ENCODE data around the gene CSNK1G3.

Gene CSNK1G3

DNA sequence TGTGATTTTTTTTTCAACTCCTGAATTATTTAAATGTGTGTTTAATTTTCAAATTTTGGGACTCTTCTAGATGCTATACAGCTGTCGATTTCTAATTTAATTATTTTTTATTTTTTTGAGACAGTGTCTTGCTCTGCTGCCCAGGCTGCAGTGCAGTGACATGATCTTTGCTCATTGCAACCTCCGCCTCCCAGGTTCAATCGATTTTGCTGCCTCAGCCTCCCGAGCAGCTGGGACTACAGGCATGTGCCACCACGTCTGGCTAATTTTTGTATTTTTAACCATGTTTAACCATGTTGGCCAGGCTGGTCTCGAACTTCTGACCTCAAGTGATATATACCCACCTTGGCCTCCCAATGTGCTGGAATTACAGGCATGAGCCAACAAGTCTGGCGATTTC, 28.6 kb downstream of the CSNK1G3 start:
- TF ChIP-seq, protein P1, sequence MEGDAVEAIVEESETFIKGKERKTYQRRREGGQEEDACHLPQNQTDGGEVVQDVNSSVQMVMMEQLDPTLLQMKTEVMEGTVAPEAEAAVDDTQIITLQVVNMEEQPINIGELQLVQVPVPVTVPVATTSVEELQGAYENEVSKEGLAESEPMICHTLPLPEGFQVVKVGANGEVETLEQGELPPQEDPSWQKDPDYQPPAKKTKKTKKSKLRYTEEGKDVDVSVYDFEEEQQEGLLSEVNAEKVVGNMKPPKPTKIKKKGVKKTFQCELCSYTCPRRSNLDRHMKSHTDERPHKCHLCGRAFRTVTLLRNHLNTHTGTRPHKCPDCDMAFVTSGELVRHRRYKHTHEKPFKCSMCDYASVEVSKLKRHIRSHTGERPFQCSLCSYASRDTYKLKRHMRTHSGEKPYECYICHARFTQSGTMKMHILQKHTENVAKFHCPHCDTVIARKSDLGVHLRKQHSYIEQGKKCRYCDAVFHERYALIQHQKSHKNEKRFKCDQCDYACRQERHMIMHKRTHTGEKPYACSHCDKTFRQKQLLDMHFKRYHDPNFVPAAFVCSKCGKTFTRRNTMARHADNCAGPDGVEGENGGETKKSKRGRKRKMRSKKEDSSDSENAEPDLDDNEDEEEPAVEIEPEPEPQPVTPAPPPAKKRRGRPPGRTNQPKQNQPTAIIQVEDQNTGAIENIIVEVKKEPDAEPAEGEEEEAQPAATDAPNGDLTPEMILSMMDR (IDR thresholded peaks at IDR 0.05; ENCODE audit: insufficient read depth, low read depth, low read length, missing control alignments): no peak
- H3K4me3 ChIP-seq (ENCODE audit: low read length): no peak overlapping the region
- no peak for DNase-seq (ENCODE audit: low read depth)

- peak; percentile 29 for DNase-seq (ENCODE audit: low read depth)
- TF ChIP-seq, protein P1 (IDR thresholded peaks at IDR 0.05; ENCODE audit: insufficient read depth, low read depth, low read length, missing control alignments): no peak
- no peak overlapping the region for H3K4me3 ChIP-seq (ENCODE audit: low read length)
Measured at GRCh38 chr5:123543438-123543837, 31.5 kb downstream of the CSNK1G3 start.

DNA sequence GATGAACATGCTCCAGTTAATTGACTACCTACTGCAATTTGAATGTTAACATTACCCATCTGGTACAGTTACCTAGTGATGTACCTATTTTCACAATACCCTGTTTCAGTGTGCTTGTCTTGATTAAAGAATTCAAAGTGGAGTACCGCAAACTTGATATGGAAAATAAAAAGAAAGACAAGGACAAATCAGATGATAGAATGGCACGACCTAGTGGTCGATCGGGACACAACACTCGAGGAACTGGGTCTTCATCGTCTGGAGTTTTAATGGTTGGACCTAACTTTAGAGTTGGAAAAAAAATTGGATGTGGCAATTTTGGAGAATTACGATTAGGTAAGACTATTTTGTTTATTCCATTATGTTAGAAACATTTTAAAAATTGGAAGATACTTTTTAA, 33.5 kb downstream of the CSNK1G3 start:
- TF ChIP-seq, protein P1 (IDR thresholded peaks at IDR 0.05; ENCODE audit: insufficient read depth, low read depth, low read length, missing control alignments): peak; percentile 54
- no peak overlapping the region for H3K4me3 ChIP-seq (ENCODE audit: low read length)
- peak; percentile 24 for DNase-seq (ENCODE audit: low read depth)

DNA sequence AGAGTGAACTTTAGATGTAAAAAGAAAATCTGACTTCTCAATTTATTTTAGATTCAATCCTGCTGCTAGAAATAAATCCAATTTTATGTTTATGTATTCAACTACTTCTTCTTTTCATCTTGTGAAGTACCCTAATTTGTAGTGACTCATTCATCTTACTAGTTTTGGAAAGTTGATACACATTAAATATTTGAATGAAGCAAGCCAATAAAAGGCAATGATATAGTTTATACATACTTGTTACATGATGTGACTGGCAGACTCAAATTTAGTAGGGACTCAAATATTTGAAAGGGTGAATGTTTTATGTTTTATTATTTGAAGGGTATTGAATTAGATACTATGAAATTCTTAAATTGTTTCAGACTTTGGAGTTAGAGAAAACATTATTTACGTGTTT, 34.7 kb downstream of the CSNK1G3 start:
- no peak for DNase-seq (ENCODE audit: low read depth)
- TF ChIP-seq, protein P1 (IDR thresholded peaks at IDR 0.05; ENCODE audit: insufficient read depth, low read depth, low read length, missing control alignments): no peak
- no peak overlapping the region for H3K4me3 ChIP-seq (ENCODE audit: low read length)

- no peak for DNase-seq (ENCODE audit: low read depth)
- TF ChIP-seq, protein P1 (IDR thresholded peaks at IDR 0.05; ENCODE audit: insufficient read depth, low read depth, low read length, missing control alignments): no peak
- H3K4me3 ChIP-seq (ENCODE audit: low read length): no peak overlapping the region
Measured at GRCh38 chr5:123549256-123549904, 37.4 kb downstream of the CSNK1G3 start.

DNA sequence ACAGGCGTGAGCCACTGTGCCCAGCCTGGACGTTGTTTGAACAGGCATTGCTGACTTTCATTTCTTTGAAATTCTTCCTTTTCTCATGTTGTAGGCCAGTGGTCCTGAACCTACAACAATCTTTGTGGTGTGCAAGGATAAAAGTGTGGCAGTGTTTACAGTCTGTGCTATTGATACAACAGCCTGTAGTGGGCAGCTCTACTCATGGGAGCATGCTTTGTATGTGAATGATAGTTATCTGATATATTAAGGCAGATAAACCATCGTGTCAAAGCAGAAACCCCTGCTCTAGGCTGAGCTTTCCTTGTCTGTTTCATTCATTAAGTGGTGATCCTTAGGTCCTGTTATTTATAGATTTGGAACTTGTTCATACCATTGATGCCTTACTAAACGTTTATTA, 42.6 kb downstream of the CSNK1G3 start:
- H3K4me3 ChIP-seq (ENCODE audit: low read length): no peak overlapping the region
- TF ChIP-seq, protein P1 (IDR thresholded peaks at IDR 0.05; ENCODE audit: insufficient read depth, low read depth, low read length, missing control alignments): no peak
- DNase-seq (ENCODE audit: low read depth): no peak

- DNase-seq (ENCODE audit: low read depth): no peak
- TF ChIP-seq, protein P1 (IDR thresholded peaks at IDR 0.05; ENCODE audit: insufficient read depth, low read depth, low read length, missing control alignments): no peak
- no peak overlapping the region for H3K4me3 ChIP-seq (ENCODE audit: low read length)
Measured at GRCh38 chr5:123557907-123558306, 45.9 kb downstream of the CSNK1G3 start.
